Aorta (tissue), 5 donors: Measurements from ENCODE around the gene PRPF8. TPM values are rescaled to one million over a fixed set of nuclear protein-coding genes. Genes with fewer than 3 reads are reported as not detected.

ENCODE experiments used
- ATAC-seq: fragments of 200-7000 bp; cut with Tn5 transposase; one replicate; pipeline ENCODE4 v1.9.1; 2022; ENCODE audit warnings: moderate library complexity; ENCODE audit not compliant: low FRiP score
- DNase-seq, 2 donors: peaks; one replicate each; pipeline ENCODE4 v3.0.0-alpha.2; 2020
- H3K27ac ChIP-seq, 2 donors: one replicate each; pipeline ENCODE4 v1.5.1; 2013; ENCODE audit warnings: low read length in 2 of 2, mild to moderate bottlenecking in 2 of 2, moderate library complexity in 2 of 2, control low read depth in 1 of 2, inconsistent platforms in 1 of 2, low read depth in 1 of 2
- H3K27me3 ChIP-seq, 2 donors: one replicate each; pipeline ENCODE4 v1.6.1; 2013; ENCODE audit warnings: control low read depth in 1 of 2, low read length in 1 of 2, mild to moderate bottlenecking in 1 of 2, moderate library complexity in 1 of 2; ENCODE audit not compliant: insufficient read depth in 2 of 2, control insufficient read depth in 1 of 2
- H3K36me3 ChIP-seq, 2 donors: one replicate each; pipeline ENCODE4 v1.6.1; 2013; ENCODE audit warnings: control low read depth in 1 of 2, low read length in 1 of 2, mild to moderate bottlenecking in 1 of 2; ENCODE audit not compliant: insufficient read depth in 2 of 2, control insufficient read depth in 1 of 2
- H3K4me1 ChIP-seq, 2 donors: one replicate each; pipeline ENCODE4 v1.6.1; 2013; ENCODE audit warnings: low read length in 2 of 2, control low read depth in 1 of 2, mild to moderate bottlenecking in 1 of 2, moderate library complexity in 1 of 2; ENCODE audit not compliant: insufficient read depth in 2 of 2, control insufficient read depth in 1 of 2
- H3K4me3 ChIP-seq, 2 donors: one replicate each; pipeline ENCODE4 v1.5.1; 2013; ENCODE audit warnings: low read length in 2 of 2, control low read depth in 1 of 2, mild to moderate bottlenecking in 1 of 2
- H3K9me3 ChIP-seq: one replicate; pipeline ENCODE4 v1.6.1; 2013; ENCODE audit warnings: mild to moderate bottlenecking, low read length; ENCODE audit not compliant: control insufficient read depth
- WGBS, 2 donors: extraction: QIAGEN DNeasy Blood & Tissue Kit; methylation state at CpG; one replicate each; pipeline ENCODE4 v1.1.7; 2013; 5-methylcytosine and 5-hydroxymethylcytosine counted together
- intact Hi-C, 2 donors: fragments of 100-400 bp; cut with DNase I; formaldehyde crosslinking; loops; one replicate each; pipeline versions ENCODE4 v1.14.2 to v1.15.0; 2022
- polyA plus RNA-seq, 2 donors: library from polyadenylated mRNA; stranded (reverse); fragments of 200-250 nt; gene quantifications; one replicate each; pipeline ENCODE4 v1.2.3, GENCODE V29; 2013
- total RNA-seq, 2 donors: library from RNA; stranded (reverse); fragmentation: NEBNext Ultra II Directional; extraction: Animal tissue kit (Norgen Biotek cat#: 25700); gene quantifications; one replicate each; pipeline ENCODE4 v1.2.1, GENCODE V29; 2021
- donor health status: healthy with polysubstance abuse.
- donor health status: Bipolar disorder and iron deficiency.
- donor health status: DM: no; HTN: no; CAD: no.
- donor health status: DM: no; HTN: no; CAD: no.
- donor health status: DM: yes; HTN: yes; CAD: no.

PRPF8 gene
- total and polyA plus RNA-seq, 4 donors = 14.7 to 235 (median 136) TPM

DNA sequence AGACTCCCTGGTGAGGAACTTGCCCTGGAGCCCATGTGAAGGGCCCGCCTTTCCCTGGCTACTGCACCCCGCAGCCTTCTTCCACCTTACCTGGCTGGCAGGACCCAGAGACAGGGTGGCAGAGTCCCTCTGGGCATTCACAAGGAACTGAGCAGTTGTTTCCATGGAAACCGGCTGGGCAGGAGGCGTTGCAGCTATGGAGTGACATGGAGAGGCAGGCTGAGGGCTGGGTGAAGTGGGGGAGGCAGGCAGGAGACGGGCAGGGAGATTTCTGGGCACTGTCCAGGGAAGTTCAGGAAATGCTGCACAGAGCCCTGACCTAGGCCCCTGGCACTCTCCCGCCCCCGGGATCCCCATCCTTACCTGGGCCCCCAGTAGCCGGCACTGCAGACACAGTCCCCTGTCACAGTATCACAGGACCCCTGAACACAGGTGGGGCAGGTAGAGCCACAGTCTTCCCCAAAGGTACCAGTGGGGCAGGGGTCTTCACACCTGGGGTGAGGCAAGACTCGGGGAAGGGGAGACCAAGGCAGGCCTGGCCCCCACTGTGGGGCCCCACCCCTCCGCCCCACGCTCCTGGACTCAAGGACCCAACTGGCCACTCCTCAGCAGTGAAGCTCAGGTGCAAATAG lies 45.0 kb downstream of the PRPF8 start:
- Histone ChIP-seq H3K4me3 (no peak overlapping the region), H3K27ac (no peak overlapping the region), H3K36me3 (no peaks in the 10 kb centered on the region), H3K9me3 (no peaks in the 10 kb centered on the region), H3K4me1 (no peaks in the 10 kb centered on the region), H3K27me3 (no peaks in the 10 kb centered on the region)
- 77 to 83% methylated on average over 11 of the region's 11 CpGs for WGBS, 2 donors
- DNase-seq (no peak), ATAC-seq (no peak)
- intact Hi-C loops = no loop called here

DNA sequence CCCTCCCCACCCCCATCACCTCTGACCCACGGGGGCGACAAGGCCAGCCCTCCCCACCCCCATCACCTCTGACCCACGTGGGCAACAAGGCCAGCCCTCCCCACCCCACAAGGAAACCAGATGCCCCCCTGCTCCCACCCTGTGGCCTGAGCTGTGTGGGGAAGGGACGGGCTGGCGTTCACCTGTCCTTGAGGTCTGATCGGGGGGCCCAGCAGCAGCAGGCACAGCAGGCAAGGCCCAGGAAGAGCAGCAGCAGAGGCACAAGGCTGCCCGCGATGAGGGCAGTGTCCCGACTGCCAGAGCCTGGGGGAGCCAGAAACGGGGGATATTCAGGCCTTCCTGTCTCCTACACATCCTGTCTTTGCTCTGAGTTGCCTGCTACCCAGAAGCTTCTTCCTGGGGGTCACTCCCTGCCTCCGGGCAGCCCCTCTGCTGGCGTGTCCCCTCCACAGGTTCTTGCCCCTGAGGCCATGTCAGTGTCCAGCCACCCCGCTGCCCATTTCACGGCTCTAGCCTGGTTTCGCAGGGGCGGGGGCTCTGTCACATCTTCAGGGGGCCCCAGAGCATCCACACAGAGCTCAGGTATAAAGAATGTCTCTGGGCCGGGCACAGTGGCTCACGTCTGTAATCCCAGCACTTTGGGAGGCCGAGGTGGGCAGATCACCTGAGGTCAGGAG lies 45.9 kb downstream of the PRPF8 start:
- no peaks in the 10 kb centered on the region for H3K27me3 ChIP-seq
- DNase-seq (no peak), ATAC-seq (no peak)
- no peaks in the 10 kb centered on the region for H3K36me3 ChIP-seq
- intact Hi-C loops = no loop called here
- H3K27ac ChIP-seq = no peak overlapping the region
- WGBS, 2 donors = 83 to 84% methylated on average over 19 of the region's 19 CpGs
- H3K9me3 ChIP-seq = no peaks in the 10 kb centered on the region
- no peak overlapping the region for H3K4me3 ChIP-seq
- H3K4me1 ChIP-seq = no peaks in the 10 kb centered on the region

- H3K4me1 ChIP-seq = no peaks in the 10 kb centered on the region
- no peak overlapping the region for H3K27ac ChIP-seq
- H3K36me3 ChIP-seq = no peaks in the 10 kb centered on the region
- no peaks in the 10 kb centered on the region for H3K27me3 ChIP-seq
- intact Hi-C loops = no loop called here
- no peaks in the 10 kb centered on the region for H3K9me3 ChIP-seq
- ATAC-seq (no peak), DNase-seq (no peak)
- no peak overlapping the region for H3K4me3 ChIP-seq
- 82% methylated on average over 16 to 17 of the region's 17 CpGs for WGBS, 2 donors
These were observed 46.5 kb downstream of the PRPF8 start for GRCh38 chr17:1638171-1638590.

DNA sequence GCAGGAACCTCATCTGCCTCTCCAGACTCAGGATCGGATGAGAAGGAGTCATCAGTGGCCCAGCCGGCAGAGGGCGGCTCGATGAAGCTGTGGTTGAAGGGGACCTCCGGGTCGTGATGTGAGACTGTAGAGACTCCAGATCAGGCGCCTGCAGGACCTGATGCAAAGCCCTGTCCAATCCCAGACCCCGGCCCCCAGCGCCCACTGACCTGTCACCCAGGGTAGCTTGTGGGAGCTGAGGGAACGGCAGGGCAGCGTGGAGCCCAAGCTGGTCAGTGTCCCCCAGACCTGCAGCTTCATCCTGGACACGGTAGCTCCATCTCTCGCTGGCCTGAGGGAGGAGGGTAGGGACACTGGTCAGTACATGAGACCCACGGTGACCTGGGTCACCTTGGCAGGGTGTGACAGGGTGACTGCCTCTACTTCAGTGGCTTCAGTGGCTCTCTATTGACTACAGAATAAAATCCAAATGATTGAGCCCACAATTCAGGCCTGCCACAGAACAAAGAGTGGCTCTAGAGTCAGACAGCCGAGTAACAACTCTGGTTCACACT lies 47.9 kb downstream of the PRPF8 start:
- Histone ChIP-seq H3K9me3 (no peaks in the 10 kb centered on the region), H3K4me3 (no peak overlapping the region), H3K27ac (no peak overlapping the region), H3K27me3 (no peaks in the 10 kb centered on the region), H3K36me3 (no peaks in the 10 kb centered on the region), H3K4me1 (no peaks in the 10 kb centered on the region)
- WGBS, 2 donors = 89 to 90% methylated on average over 15 of the region's 15 CpGs
- intact Hi-C loops = no loop called here
- ATAC-seq (no peak), DNase-seq (no peak)

GRCh38 chr17:1635675-1636465 lies 48.8 kb downstream of the PRPF8 start:
- H3K9me3 ChIP-seq = no peaks in the 10 kb centered on the region
- 91% methylated on average over 10 of the region's 10 CpGs for WGBS, 2 donors
- no peak for DNase-seq
- no peaks in the 10 kb centered on the region for H3K36me3 ChIP-seq
- H3K4me3 ChIP-seq = no peak overlapping the region
- H3K4me1 ChIP-seq = no peaks in the 10 kb centered on the region
- intact Hi-C loops = no loop called here
- ATAC-seq = no peak
- H3K27me3 ChIP-seq = no peaks in the 10 kb centered on the region
- H3K27ac ChIP-seq = no peak overlapping the region

GRCh38 chr17:1634841-1635650 lies 49.6 kb downstream of the PRPF8 start:
- WGBS, 2 donors = 96% methylated on average over 45 of the region's 45 CpGs
- H3K27me3 ChIP-seq = no peaks in the 10 kb centered on the region
- ATAC-seq = no peak
- intact Hi-C loops = no loop called here
- H3K4me1 ChIP-seq = no peaks in the 10 kb centered on the region
- no peak overlapping the region for H3K4me3 ChIP-seq
- no peak for DNase-seq
- no peaks in the 10 kb centered on the region for H3K9me3 ChIP-seq
- H3K36me3 ChIP-seq = no peaks in the 10 kb centered on the region
- H3K27ac ChIP-seq = no peak overlapping the region

GRCh38 chr17:1630662-1631061 lies 54.0 kb downstream of the PRPF8 start:
- ATAC-seq = no peak
- no peaks in the 10 kb centered on the region for H3K9me3 ChIP-seq

More at GRCh38 chr17:1630662-1631061, 54.0 kb downstream of the PRPF8 start:
- 87 to 93% methylated on average over 4 of the region's 4 CpGs for WGBS, 2 donors
- DNase-seq = no peak
- no peak overlapping the region for H3K4me3 ChIP-seq
- no peaks in the 10 kb centered on the region for H3K4me1 ChIP-seq
- no peaks in the 10 kb centered on the region for H3K36me3 ChIP-seq
- intact Hi-C loops = no loop called here
- H3K27me3 ChIP-seq = no peaks in the 10 kb centered on the region
- no peak overlapping the region for H3K27ac ChIP-seq
